Bronchial epithelial cell (primary cell): Measurements from ENCODE around the gene LAMB3. TPM values are rescaled to one million over a fixed set of nuclear protein-coding genes. Genes with fewer than 3 reads are reported as not detected.
A peak's percentile ranks its signal among the peaks of the same experiment; 100 is the strongest.

Experiments
- DNase-seq: peaks from one replicate; pipeline ENCODE4 v3.0.0-alpha.2; 2010; ENCODE audit warnings: low read depth
- FAIRE-seq: peaks from 2 replicates; lab custom pipeline; 2011; peaks lifted over from hg19 to GRCh38; lab: Jason Lieb, UNC
- H3K27me3 ChIP-seq: 2 replicates; pipeline ENCODE4 v1.5.1; 2011; ENCODE audit warnings: low read length; ENCODE audit not compliant: control insufficient read depth, insufficient read depth
- H3K36me3 ChIP-seq: 2 replicates; pipeline ENCODE4 v1.5.1; 2011; ENCODE audit warnings: low read length; ENCODE audit not compliant: control insufficient read depth, insufficient read depth
- H3K4me3 ChIP-seq: 2 replicates; pipeline ENCODE4 v1.5.1; 2011; ENCODE audit warnings: mild to moderate bottlenecking, low read depth, low read length, control low read depth
- total RNA-seq: library from RNA; depleted of rRNA; stranded (reverse); fragments of >200 nt; gene quantifications from 2 replicates; pipeline ENCODE4 v1.2.1, GENCODE V29; 2014
- TF ChIP-seq, protein P1 (sequence below): IDR thresholded peaks from 2 replicates; pipeline ENCODE4 v1.5.1; 2011; ENCODE audit warnings: mild to moderate bottlenecking, moderate library complexity, low read length, control low read depth, inconsistent platforms; ENCODE audit not compliant: insufficient read depth, severe bottlenecking

The LAMB3 gene
- total RNA-seq, 1 donor from 2014 or later = 3,106 TPM

DNA sequence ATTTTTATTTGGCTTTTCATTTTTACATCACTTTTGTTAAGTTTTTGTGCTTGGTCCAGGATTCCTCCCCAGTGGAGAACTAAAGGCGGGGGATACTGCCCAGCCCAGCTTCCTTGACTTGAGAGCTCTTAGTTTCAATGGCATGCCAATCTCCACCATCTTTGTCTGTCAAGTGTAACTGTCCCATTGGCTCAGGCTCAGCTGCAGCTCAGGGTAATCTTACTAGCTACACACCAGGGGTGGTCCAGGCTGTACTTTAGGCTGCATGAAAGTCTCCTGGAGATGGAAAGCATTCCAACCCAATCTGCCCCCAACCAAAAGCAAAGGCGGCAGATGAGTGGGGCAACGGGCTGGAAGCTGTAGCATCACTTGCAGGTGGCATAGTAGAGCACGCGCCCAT is 37.3 kb downstream of the LAMB3 start:
- peak; percentile 22 for DNase-seq
- H3K36me3 ChIP-seq = peaks cover 36% of the 10 kb centered on the region
- TF ChIP-seq, protein P1, sequence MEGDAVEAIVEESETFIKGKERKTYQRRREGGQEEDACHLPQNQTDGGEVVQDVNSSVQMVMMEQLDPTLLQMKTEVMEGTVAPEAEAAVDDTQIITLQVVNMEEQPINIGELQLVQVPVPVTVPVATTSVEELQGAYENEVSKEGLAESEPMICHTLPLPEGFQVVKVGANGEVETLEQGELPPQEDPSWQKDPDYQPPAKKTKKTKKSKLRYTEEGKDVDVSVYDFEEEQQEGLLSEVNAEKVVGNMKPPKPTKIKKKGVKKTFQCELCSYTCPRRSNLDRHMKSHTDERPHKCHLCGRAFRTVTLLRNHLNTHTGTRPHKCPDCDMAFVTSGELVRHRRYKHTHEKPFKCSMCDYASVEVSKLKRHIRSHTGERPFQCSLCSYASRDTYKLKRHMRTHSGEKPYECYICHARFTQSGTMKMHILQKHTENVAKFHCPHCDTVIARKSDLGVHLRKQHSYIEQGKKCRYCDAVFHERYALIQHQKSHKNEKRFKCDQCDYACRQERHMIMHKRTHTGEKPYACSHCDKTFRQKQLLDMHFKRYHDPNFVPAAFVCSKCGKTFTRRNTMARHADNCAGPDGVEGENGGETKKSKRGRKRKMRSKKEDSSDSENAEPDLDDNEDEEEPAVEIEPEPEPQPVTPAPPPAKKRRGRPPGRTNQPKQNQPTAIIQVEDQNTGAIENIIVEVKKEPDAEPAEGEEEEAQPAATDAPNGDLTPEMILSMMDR = no peak
- no peak for FAIRE-seq
- H3K27me3 ChIP-seq = no peaks in the 10 kb centered on the region
- H3K4me3 ChIP-seq = no peak overlapping the region

DNA sequence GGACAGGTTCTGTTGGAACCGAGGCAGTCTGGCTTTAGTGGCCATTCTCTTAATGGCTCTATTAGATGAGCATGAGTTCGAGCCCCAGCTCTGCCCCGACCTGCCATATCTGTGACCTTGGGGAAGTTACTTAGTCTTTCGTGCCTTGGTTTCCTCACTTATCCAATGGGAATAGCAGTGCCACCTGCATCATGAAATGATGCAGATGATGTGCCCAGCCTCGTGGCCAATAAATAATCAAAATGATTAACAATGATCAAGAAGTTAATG is 38.1 kb downstream of the LAMB3 start:
- no peak for DNase-seq
- Histone ChIP-seq H3K27me3 (no peaks in the 10 kb centered on the region), H3K4me3 (no peak overlapping the region), H3K36me3 (peaks cover 30% of the 10 kb centered on the region)
- TF ChIP-seq, protein P1 = no peak
- FAIRE-seq = no peak

DNA sequence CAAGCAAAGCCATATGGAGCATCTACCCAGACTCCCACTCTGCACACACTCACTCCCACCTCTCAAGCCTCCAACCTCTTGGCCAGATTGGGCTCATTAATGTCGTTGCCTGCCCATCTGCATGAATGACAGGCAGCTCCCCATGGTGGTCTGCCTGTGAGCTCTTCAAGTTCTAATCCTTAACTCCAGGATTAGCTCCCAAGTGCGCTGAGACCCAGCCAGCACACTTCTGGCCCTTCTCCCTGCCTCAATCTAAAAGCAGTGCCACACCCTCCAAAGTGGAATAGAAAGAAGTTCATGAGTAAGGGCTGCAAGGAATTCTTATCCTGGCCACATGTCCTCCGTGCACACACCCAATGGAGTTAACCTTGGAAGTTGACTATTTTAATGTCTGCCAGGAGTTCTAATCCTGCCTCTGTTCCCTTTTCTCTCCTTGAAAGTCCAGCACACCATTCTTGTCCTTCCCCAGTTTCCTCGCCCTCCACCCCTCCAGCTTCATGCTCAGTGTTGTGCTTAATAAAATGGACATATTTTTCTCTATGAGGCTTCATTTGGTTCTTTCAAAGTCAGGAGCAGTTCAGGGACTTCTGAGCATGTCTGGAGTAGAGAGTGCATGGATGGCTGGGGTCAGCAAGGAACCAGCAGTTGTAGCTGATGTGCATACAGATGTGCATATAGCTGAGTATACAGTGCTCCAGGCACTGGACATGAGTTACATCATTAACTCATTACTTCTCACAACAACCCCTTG is 38.6 kb downstream of the LAMB3 start:
- TF ChIP-seq, protein P1 = no peak
- Histone ChIP-seq H3K36me3 (peaks cover 25% of the 10 kb centered on the region), H3K4me3 (no peak overlapping the region), H3K27me3 (no peaks in the 10 kb centered on the region)
- peak; percentile 36 for FAIRE-seq
- DNase-seq = peak; percentile 61

DNA sequence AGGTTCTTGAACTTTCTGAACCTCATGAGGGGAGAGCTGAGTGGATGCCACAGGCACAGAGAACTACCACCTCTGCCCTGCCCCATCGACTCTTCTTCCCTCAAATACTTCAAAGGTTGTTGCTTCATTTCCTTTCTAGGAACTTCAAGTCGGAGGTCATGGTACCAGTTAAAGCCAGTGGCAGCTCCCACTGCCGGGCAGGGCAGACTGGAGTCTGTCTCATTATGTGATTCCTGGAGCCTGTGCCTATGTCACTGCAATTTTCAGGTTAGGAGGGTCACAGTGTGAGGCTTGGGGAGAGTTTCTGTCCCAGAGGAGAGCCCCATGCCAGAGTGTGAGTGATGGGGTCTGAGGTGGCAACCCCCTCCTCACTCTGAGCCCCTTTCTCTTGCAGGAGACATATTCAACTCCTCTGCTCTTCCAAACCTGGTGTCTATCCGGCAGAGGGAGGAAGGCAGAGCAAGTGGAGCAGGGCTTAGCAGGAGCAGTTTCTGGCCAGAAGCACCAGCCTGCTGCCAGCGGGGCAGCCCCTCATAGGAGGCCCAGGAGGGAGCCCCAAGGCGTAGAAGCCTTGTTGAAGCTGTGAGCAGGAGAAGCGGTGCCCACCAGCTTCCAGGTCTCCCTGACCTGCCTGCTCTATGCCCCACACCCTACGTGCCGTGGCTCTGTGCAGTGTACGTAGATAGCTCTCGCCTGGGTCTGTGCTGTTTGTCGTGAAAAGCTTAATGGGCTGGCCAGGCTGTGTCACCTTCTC is 39.4 kb downstream of the LAMB3 start:
- H3K4me3 ChIP-seq = no peak overlapping the region
- H3K36me3 ChIP-seq = peaks cover 17% of the 10 kb centered on the region
- TF ChIP-seq, protein P1 = no peak
- DNase-seq = peak; percentile 63
- H3K27me3 ChIP-seq = no peaks in the 10 kb centered on the region
- FAIRE-seq = peak; percentile 87

DNA sequence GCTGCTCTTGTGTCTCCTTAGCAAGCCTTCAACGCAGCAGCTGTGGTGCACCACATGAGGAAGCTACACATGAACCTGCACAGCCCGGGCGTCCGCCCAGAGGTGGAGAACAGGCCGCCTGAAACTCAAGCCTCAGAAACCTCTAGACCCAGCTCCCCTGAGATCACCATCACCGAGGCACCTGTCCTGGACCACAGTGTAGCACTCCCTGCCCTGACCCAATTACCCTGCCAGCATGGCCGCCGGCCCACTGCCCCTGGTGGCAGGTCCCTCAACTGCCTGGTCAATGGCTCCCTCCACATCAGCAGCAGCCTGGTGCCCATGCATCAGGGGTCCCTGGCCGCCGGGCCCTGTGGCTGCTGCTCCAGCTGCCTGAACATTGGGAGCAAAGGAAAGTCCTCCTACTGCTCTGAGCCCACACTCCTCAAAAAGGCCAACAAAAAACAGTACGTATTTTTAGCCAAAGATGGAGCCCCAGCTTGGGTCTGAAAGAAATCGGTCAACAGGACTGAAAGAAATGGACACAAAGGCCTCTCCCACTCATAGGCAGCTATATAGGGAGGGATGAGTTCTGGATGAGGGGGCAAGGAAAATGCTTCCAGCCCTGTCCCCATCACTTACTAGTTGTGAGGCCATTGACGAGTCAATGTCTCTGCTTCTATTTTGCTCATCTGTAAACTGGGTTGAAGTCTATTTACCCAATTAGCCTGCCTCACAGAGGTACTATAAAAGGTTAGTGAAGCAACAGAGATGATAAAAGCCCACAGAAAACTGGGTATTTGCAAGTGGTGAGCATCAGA is 40.3 kb downstream of the LAMB3 start:
- no peak for FAIRE-seq
- H3K4me3 ChIP-seq = no peak overlapping the region
- TF ChIP-seq, protein P1 = peak; percentile 23
- H3K27me3 ChIP-seq = no peaks in the 10 kb centered on the region
- H3K36me3 ChIP-seq = peaks cover 11% of the 10 kb centered on the region
- DNase-seq = peak; percentile 63
